GM12891 (cell line): ENCODE results near the gene RGL4.

Experiments
- POLR2A ChIP-seq: IDR thresholded peaks from 2 replicates; pipeline ENCODE4 v1.6.1; 2011; ENCODE audit warnings: low read depth, low read length, control low read depth
- POLR2AphosphoS5 ChIP-seq: IDR thresholded peaks from 2 replicates; pipeline ENCODE4 v1.6.1; 2011; ENCODE audit warnings: low read depth, low read length, control low read depth
- TAF1 ChIP-seq: IDR thresholded peaks from 2 replicates; pipeline ENCODE4 v1.6.1; 2011; ENCODE audit warnings: low read depth, low read length, control low read depth

DNA sequence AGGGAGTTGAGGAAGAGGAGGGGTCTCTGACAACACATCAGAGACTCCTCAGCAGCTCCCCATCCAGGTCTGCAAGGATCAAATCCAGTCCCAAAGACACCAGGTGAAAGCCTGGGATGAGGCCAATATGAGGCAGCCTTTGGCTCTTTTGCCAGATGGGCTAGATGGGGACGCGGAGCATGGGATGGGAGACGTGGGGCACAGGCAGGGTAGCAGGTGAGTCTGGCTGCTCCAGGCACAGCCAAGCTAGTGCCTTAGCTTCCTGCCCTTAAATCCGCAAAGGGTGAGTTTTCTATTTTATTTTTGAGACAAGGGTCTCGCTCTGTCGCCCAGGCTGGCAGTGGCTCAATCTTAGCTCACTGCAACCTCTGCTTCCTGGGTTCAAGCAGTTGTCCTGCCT lies 39.1 kb upstream of the RGL4 start:
- TF ChIP-seq POLR2A = no peak
- TF ChIP-seq POLR2AphosphoS5 = no peak
- no peak for TF ChIP-seq TAF1
